Neural cell (in vitro differentiated cells): ENCODE results near the gene MSH2. TPM values are rescaled to one million over a fixed set of nuclear protein-coding genes. Genes with fewer than 3 reads are reported as not detected.

ENCODE experiments used
- H2AFZ ChIP-seq: fragments of 200-600, 300-800 bp; sonication (generic), shearing (Covaris generic); 2 replicates; pipeline ENCODE4 v1.6.0; 2014; ENCODE audit warnings: low read depth, mild to moderate bottlenecking, antibody characterized with exemption, low read length, moderate library complexity
- H3F3A ChIP-seq: fragments of 200-600 bp; shearing (Covaris generic); 2 replicates; pipeline ENCODE4 v1.6.1; 2016; ENCODE audit warnings: mild to moderate bottlenecking, moderate library complexity, mixed read lengths, antibody characterized with exemption, low read length; ENCODE audit not compliant: insufficient read depth, poor library complexity, severe bottlenecking
- H3K27ac ChIP-seq: fragments of 200-600, 300-800 bp; sonication (generic), shearing (Covaris generic); 2 replicates; pipeline ENCODE4 v1.5.1; 2014; ENCODE audit warnings: mild to moderate bottlenecking, low read length, moderate library complexity
- H3K27me3 ChIP-seq: fragments of 300-800, 200-600 bp; sonication (generic), shearing (Covaris generic); 2 replicates; pipeline ENCODE4 v1.6.0; 2014; ENCODE audit warnings: mild to moderate bottlenecking, low read depth, low read length, moderate library complexity; ENCODE audit not compliant: insufficient read depth
- H3K36me3 ChIP-seq: fragments of 300-800, 200-600 bp; sonication (generic), shearing (Covaris generic); 2 replicates; pipeline ENCODE4 v1.5.1; 2014; ENCODE audit warnings: mild to moderate bottlenecking, antibody characterized with exemption, low read length, moderate library complexity; ENCODE audit not compliant: insufficient read depth
- H3K4me2 ChIP-seq: fragments of 300-800, 200-600 bp; sonication (generic), shearing (Covaris generic); 2 replicates; pipeline ENCODE4 v1.6.0; 2014; ENCODE audit warnings: mild to moderate bottlenecking, low read length
- H3K4me3 ChIP-seq: fragments of 300-800, 200-600 bp; sonication (generic), shearing (Covaris generic); 2 replicates; pipeline ENCODE4 v1.5.1; 2014; ENCODE audit warnings: mild to moderate bottlenecking, low read length, moderate library complexity
- H3K79me2 ChIP-seq: fragments of 200-600 bp; shearing (Covaris generic); replicated peaks from 2 replicates; pipeline ENCODE4 v1.6.0; 2014; ENCODE audit warnings: mild to moderate bottlenecking, low read length, moderate library complexity; ENCODE audit not compliant: insufficient read depth
- H3K9ac ChIP-seq: fragments of 300-800, 200-600 bp; sonication (generic), shearing (Covaris generic); 2 replicates; pipeline ENCODE4 v1.6.1; 2016; ENCODE audit warnings: mild to moderate bottlenecking, low read length, mixed read lengths
- H3K9me2 ChIP-seq: fragments of 200-600 bp; shearing (Covaris generic); 2 replicates; pipeline ENCODE4 v1.6.1; 2016; ENCODE audit warnings: mild to moderate bottlenecking, low read length, mixed read lengths; ENCODE audit not compliant: insufficient read depth
- H3K9me3 ChIP-seq: fragments of 200-600, 300-800 bp; sonication (generic), shearing (Covaris generic); 2 replicates; pipeline ENCODE4 v1.6.1; 2016; ENCODE audit warnings: mild to moderate bottlenecking, mixed run types, low read length, moderate library complexity, mixed read lengths
- H4K20me1 ChIP-seq: fragments of 200-600 bp; shearing (Covaris generic); 2 replicates; pipeline ENCODE4 v1.6.1; 2016; ENCODE audit warnings: mild to moderate bottlenecking, mixed run types; ENCODE audit not compliant: insufficient read depth
- EP300 ChIP-seq: fragments of 450-650 bp; conservative IDR thresholded peaks from 2 replicates; pipeline ENCODE4 v1.6.1; 2014; ENCODE audit warnings: antibody characterized with exemption, mild to moderate bottlenecking, moderate library complexity; ENCODE audit not compliant: poor library complexity, severe bottlenecking
- EZH2 ChIP-seq: fragments of 200-600, 300-800 bp; shearing (Covaris generic), sonication (generic); IDR thresholded peaks from 2 replicates; pipeline ENCODE4 v1.6.1; 2014; ENCODE audit warnings: antibody characterized with exemption, low read length, borderline replicate concordance, mild to moderate bottlenecking; ENCODE audit not compliant: insufficient read depth, poor library complexity, severe bottlenecking
- MXI1 ChIP-seq: fragments of 450-650 bp; conservative IDR thresholded peaks from 2 replicates; pipeline ENCODE4 v1.6.1; 2014; ENCODE audit warnings: antibody characterized with exemption, mild to moderate bottlenecking; ENCODE audit not compliant: poor library complexity, severe bottlenecking
- POLR2AphosphoS5 ChIP-seq: IDR thresholded peaks from 2 replicates; pipeline ENCODE4 v1.6.1; 2012
- RAD21 ChIP-seq: fragments of 450-650 bp; conservative IDR thresholded peaks from 2 replicates; pipeline ENCODE4 v1.6.1; 2014; ENCODE audit warnings: antibody characterized with exemption, mild to moderate bottlenecking, moderate library complexity
- SMC3 ChIP-seq: fragments of 450-650 bp; conservative IDR thresholded peaks from 2 replicates; pipeline ENCODE4 v1.6.1; 2014; ENCODE audit warnings: antibody characterized with exemption, mild to moderate bottlenecking, moderate library complexity; ENCODE audit not compliant: poor library complexity
- TAF1 ChIP-seq: IDR thresholded peaks from 2 replicates; pipeline ENCODE4 v1.6.1; 2012; ENCODE audit warnings: low read depth
- polyA minus RNA-seq: library from RNA; depleted of rRNA, polyadenylated mRNA; stranded (reverse); fragments of >200 nt; gene quantifications from 2 replicates; pipeline ENCODE4 v1.2.3, GENCODE V29; 2014
- polyA plus RNA-seq: library from polyadenylated mRNA; depleted of rRNA; stranded (reverse); fragments of >200 nt; gene quantifications from 2 replicates; pipeline ENCODE4 v1.2.3, GENCODE V29; 2014
- TF ChIP-seq, protein P1 (sequence below): fragments of 450-650 bp; IDR thresholded peaks from 2 replicates; pipeline ENCODE4 v1.5.1; 2014; ENCODE audit warnings: antibody characterized with exemption, mild to moderate bottlenecking, moderate library complexity; ENCODE audit not compliant: poor library complexity, severe bottlenecking
- TF ChIP-seq, protein P2 (sequence below): IDR thresholded peaks from 2 replicates; pipeline ENCODE4 v1.6.1; 2012; ENCODE audit warnings: borderline replicate concordance

Gene MSH2
- polyA plus RNA-seq (93.3 and 105 TPM in 2 replicates), polyA minus RNA-seq (141 and 155 TPM in 2 replicates)

DNA sequence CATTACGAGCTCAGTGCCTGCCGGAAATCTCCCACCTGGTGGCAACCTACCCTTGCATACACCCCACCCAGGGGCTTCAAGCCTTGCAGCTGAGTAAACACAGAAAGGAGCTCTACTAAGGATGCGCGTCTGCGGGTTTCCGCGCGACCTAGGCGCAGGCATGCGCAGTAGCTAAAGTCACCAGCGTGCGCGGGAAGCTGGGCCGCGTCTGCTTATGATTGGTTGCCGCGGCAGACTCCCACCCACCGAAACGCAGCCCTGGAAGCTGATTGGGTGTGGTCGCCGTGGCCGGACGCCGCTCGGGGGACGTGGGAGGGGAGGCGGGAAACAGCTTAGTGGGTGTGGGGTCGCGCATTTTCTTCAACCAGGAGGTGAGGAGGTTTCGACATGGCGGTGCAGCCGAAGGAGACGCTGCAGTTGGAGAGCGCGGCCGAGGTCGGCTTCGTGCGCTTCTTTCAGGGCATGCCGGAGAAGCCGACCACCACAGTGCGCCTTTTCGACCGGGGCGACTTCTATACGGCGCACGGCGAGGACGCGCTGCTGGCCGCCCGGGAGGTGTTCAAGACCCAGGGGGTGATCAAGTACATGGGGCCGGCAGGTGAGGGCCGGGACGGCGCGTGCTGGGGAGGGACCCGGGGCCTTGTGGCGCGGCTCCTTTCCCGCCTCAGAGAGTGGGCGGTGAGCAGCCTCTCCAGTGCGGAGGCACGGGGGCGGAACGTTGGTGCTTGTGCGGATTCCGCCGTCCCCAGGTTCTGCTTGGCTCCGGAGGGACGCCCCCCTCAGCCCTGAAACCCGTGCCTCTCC is at the start of gene MSH2:
TSS of gene MSH2 (plus strand) at position 352 of the 804 bp plus-strand sequence. CDS start at position 388, 36 bp downstream.
- TF ChIP-seq, protein P1, sequence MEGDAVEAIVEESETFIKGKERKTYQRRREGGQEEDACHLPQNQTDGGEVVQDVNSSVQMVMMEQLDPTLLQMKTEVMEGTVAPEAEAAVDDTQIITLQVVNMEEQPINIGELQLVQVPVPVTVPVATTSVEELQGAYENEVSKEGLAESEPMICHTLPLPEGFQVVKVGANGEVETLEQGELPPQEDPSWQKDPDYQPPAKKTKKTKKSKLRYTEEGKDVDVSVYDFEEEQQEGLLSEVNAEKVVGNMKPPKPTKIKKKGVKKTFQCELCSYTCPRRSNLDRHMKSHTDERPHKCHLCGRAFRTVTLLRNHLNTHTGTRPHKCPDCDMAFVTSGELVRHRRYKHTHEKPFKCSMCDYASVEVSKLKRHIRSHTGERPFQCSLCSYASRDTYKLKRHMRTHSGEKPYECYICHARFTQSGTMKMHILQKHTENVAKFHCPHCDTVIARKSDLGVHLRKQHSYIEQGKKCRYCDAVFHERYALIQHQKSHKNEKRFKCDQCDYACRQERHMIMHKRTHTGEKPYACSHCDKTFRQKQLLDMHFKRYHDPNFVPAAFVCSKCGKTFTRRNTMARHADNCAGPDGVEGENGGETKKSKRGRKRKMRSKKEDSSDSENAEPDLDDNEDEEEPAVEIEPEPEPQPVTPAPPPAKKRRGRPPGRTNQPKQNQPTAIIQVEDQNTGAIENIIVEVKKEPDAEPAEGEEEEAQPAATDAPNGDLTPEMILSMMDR: peak; percentile 51
- peak; percentile 42 for TF ChIP-seq TAF1
- TF ChIP-seq, protein P2, sequence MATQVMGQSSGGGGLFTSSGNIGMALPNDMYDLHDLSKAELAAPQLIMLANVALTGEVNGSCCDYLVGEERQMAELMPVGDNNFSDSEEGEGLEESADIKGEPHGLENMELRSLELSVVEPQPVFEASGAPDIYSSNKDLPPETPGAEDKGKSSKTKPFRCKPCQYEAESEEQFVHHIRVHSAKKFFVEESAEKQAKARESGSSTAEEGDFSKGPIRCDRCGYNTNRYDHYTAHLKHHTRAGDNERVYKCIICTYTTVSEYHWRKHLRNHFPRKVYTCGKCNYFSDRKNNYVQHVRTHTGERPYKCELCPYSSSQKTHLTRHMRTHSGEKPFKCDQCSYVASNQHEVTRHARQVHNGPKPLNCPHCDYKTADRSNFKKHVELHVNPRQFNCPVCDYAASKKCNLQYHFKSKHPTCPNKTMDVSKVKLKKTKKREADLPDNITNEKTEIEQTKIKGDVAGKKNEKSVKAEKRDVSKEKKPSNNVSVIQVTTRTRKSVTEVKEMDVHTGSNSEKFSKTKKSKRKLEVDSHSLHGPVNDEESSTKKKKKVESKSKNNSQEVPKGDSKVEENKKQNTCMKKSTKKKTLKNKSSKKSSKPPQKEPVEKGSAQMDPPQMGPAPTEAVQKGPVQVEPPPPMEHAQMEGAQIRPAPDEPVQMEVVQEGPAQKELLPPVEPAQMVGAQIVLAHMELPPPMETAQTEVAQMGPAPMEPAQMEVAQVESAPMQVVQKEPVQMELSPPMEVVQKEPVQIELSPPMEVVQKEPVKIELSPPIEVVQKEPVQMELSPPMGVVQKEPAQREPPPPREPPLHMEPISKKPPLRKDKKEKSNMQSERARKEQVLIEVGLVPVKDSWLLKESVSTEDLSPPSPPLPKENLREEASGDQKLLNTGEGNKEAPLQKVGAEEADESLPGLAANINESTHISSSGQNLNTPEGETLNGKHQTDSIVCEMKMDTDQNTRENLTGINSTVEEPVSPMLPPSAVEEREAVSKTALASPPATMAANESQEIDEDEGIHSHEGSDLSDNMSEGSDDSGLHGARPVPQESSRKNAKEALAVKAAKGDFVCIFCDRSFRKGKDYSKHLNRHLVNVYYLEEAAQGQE: peak; percentile 38
- no peak for TF ChIP-seq EZH2
- TF ChIP-seq MXI1: peak; percentile 91
- TF ChIP-seq EP300: peak; percentile 17
- peak; percentile 48 for TF ChIP-seq SMC3
- peak; percentile 90 for TF ChIP-seq POLR2AphosphoS5
- TF ChIP-seq RAD21: peak; percentile 56
- peak within 1 kb of the TSS; percentile 91 for H3K27ac ChIP-seq

DNA sequence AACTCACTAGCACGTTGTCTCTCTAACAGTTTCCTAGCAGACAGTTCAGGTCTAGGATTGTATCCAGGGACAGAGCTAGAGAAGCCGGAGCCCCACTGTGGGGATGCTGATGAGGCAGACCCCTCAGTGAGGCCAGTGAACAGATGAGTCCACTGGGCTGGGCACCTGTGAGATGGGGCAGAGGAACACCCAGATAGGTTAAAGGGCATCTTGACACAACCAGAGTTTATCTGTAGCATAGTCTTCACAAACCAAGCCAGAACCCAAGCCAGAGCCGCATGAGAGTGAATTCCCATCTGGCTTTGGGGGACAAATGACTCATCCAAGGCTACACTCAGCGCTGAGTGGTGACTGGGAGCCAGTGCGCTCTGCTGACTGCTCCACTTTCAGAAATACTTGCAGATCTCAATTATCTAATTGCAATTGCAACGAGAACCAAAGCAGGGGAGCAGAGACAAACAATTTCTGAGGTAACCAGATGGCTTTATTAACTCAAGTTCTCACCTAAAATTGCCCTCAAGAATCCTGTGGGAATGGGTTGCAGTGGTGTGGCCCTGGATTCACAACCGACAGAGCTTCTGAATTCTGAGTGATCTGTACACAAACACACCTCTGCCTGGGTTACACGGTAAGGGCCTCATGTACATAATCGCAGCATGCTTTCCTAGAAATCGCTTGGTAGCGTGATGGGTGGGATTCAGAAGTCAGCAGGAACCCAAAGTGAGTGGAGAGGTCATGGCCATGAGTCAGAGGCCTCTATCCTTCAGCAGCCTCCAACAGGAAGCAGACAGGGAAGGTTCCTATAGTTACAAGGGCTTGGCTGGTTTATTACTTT is 48.7 kb upstream of the MSH2 start:
- H3K27me3 ChIP-seq: no peaks in the 10 kb centered on the region
- no peaks in the 10 kb centered on the region for H3K9me2 ChIP-seq
- no peak overlapping the region for H2AFZ ChIP-seq
- H3K9ac ChIP-seq: no peak overlapping the region
- H3K4me2 ChIP-seq: no peak overlapping the region
- H3K27ac ChIP-seq: no peak overlapping the region
- no peaks in the 10 kb centered on the region for H4K20me1 ChIP-seq
- no peaks in the 10 kb centered on the region for H3K9me3 ChIP-seq
- H3F3A ChIP-seq: no peaks in the 10 kb centered on the region
- no peaks in the 10 kb centered on the region for H3K79me2 ChIP-seq
- H3K36me3 ChIP-seq: no peaks in the 10 kb centered on the region
- TF ChIP-seq EZH2 (no peak), RAD21 (no peak), POLR2AphosphoS5 (no peak), EP300 (no peak), SMC3 (no peak), MXI1 (no peak), TAF1 (no peak)
- TF ChIP-seq, protein P1: no peak
- TF ChIP-seq, protein P2: no peak
- H3K4me3 ChIP-seq: no peak overlapping the region

More for the DNA sequence above, at the start of gene MSH2:
- no peaks in the 10 kb centered on the region for H3K9me2 ChIP-seq
- H4K20me1 ChIP-seq: no peaks in the 10 kb centered on the region
- peak within 1 kb of the TSS; percentile 100 for H3K4me3 ChIP-seq
- H3F3A ChIP-seq: no peaks in the 10 kb centered on the region
- H3K9me3 ChIP-seq: no peaks in the 10 kb centered on the region
- peak within 1 kb of the TSS; percentile 87 for H3K9ac ChIP-seq
- H3K27me3 ChIP-seq: no peaks in the 10 kb centered on the region
- peak within 1 kb of the TSS; percentile 82 for H3K4me2 ChIP-seq
- peaks cover 19% of the 10 kb centered on the region for H3K79me2 ChIP-seq
- no peaks in the 10 kb centered on the region for H3K36me3 ChIP-seq
- peak within 1 kb of the TSS; percentile 69 for H2AFZ ChIP-seq
